A549 (cell line): ENCODE results near the gene VPS52.

Experiments
- CHD4 ChIP-seq: fragments of 200-600 bp; sonication (generic); IDR thresholded peaks from 2 replicates; pipeline ENCODE4 v1.6.1; 2016; ENCODE audit warnings: antibody characterized with exemption, mild to moderate bottlenecking, borderline replicate concordance
- CTCF ChIP-seq: fragments of >200 bp; sonication (Bioruptor Twin); formaldehyde crosslinking; IDR thresholded peaks from 3 replicates; pipeline ENCODE4 v1.5.1; 2016
- EP300 ChIP-seq, 2 experiments: fragments of >200 bp; sonication (Bioruptor Twin); formaldehyde crosslinking; IDR thresholded peaks; 2 replicates in 1 of 2; 3 replicates in 1 of 2; pipeline ENCODE4 v1.6.1; 2016 to 2017
- FOSL2 ChIP-seq, 2 experiments: fragments of 450-650 bp in 1 of 2; fragments of >200 bp in 1 of 2; sonication (Bioruptor Twin) in 1 of 2; formaldehyde crosslinking; IDR thresholded peaks; 2 replicates each; pipeline versions ENCODE4 v1.5.0 to v1.6.1; 2016 to 2020; ENCODE audit warnings: mild to moderate bottlenecking in 1 of 2, moderate library complexity in 1 of 2
- MAX ChIP-seq: IDR thresholded peaks from 2 replicates; pipeline ENCODE4 v1.6.1; 2012
- RCOR1 ChIP-seq: fragments of 150-350 bp; IDR thresholded peaks from 2 replicates; pipeline ENCODE4 v1.6.1; 2014; ENCODE audit warnings: antibody characterized with exemption, low read length, low read depth
- USF2 ChIP-seq: fragments of 450-650 bp; IDR thresholded peaks from 2 replicates; pipeline ENCODE4 v1.6.1; 2014; ENCODE audit warnings: antibody characterized with exemption
- ZC3H11A ChIP-seq: fragments of 450-650 bp; IDR thresholded peaks from 2 replicates; pipeline ENCODE4 v1.6.1; 2014; ENCODE audit warnings: antibody characterized with exemption, mild to moderate bottlenecking

GRCh38 chr6:33217246-33217645 lies 54.4 kb downstream of the VPS52 start:
- TF ChIP-seq MAX (no peak), CHD4 (no peak), FOSL2 (IDR thresholded peaks at IDR 0.05) (no peak), FOSL2 (CRISPR knock-in tag; IDR thresholded peaks at IDR 0.05) (no peak), ZC3H11A (no peak), RCOR1 (no peak), USF2 (no peak), EP300 (IDR thresholded peaks at IDR 0.05) (no peak), CTCF (no peak)
